HG02588 (cell line): ENCODE data around the gene SRA1.

Experiments used
- ATAC-seq: cut with Tn5 transposase; IDR thresholded peaks from one replicate; pipeline ENCODE4 v1.9.1; 2021; ENCODE audit warnings: mild to moderate bottlenecking, moderate library complexity; ENCODE audit not compliant: unreplicated experiment

SRA1 gene

GRCh38 chr5:140551872-140552271, 5.4 kb downstream of the SRA1 start:
- no peak for ATAC-seq

- no peak for ATAC-seq
Measured at GRCh38 chr5:140550147-140551079, 6.9 kb downstream of the SRA1 start.

- ATAC-seq = no peak
Measured at GRCh38 chr5:140549237-140550144, 7.8 kb downstream of the SRA1 start.

DNA sequence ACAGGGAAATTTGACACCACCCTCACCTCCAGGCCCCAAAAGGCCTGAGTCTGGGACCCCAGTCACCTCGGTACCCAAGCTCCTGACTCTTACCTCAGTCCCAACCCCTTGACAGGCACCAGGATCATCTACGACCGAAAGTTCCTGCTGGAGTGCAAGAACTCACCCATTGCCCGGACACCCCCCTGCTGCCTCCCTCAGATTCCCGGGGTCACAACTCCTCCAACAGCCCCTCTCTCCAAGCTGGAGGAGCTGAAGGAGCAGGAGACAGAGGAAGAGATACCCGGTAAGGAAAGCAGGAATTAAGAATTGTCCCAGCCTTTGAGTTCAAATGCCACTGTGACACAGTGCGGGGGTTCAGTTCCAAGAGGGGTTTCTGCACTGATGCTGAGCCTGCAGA, 8.5 kb downstream of the SRA1 start:
- no peak for ATAC-seq

- ATAC-seq = no peak
Measured at GRCh38 chr5:140548300-140548688, 9.0 kb downstream of the SRA1 start.

DNA sequence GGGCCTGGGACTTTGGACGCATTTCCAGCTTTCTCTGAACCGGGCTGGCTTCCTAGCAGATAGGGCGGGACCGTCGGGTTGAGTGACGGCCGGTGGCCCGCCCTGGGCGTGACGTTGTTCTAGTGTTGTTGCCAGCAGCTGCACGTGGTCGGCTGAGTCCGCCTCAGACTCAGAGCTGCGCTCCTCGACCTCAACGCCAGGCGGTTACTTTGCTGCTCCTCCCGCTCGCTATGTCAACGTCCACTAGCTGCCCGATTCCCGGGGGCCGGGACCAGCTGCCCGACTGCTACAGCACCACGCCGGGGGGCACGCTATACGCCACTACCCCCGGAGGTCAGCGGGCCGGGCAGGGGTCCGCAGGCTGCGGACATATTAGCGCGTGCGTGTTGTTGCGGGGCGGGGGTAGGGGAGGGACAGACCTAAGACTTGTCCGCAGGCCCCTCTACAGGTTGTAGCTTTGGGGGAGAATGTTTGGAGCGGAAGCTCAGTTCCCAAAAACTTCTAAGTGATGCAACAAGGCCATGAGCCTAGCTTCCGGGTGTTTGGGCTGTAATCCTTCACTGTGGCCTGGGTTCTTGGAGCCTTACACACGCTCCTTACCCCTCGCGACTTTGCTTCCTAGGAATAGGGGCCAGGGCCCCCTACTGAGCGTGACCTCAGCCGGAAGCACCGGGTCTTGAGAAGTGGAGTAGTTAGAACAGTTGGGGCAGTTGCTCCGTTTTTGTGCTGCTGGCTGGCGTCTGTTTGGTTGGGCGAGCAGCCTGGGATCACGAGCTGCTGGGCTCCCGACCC, 9.6 kb downstream of the SRA1 start, which contains the start of gene EIF4EBP3:
Gene EIF4EBP3 (plus strand): TSS at position 155 of the 792 bp plus-strand sequence. CDS start 76 bp downstream, at position 231.
- peak; percentile 98 for ATAC-seq

GRCh38 chr5:140546851-140547507, 10.3 kb downstream of the SRA1 start:
- no peak for ATAC-seq

GRCh38 chr5:140545606-140546005, 11.7 kb downstream of the SRA1 start:
- ATAC-seq = no peak

- ATAC-seq = no peak
Measured at GRCh38 chr5:140544986-140545385, 12.3 kb downstream of the SRA1 start.

DNA sequence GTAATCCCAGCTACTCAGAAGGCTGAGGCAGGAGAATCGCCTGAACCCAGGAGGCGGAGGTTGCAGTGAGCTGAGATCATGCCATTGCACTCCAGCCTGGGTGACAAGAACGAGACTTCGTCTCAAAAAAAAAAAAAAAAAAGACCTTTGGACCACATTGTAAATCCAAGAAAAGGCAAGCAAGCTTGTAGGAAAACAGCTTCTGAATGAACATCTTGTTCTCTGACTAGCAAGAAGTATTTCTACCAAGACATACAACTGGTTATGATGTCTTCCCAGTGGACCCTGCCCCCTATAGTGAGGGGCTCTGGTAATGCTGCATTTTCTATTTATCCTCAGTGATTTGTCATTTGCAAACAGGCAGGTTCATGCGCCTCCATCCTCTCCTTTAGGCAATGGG, 14.3 kb downstream of the SRA1 start:
- no peak for ATAC-seq

- ATAC-seq = no peak
Measured at GRCh38 chr5:140540227-140540626, 17.0 kb downstream of the SRA1 start.

GRCh38 chr5:140524003-140524402, 33.3 kb downstream of the SRA1 start:
- ATAC-seq = no peak

- ATAC-seq = no peak
Measured at GRCh38 chr5:140513124-140513523, 44.1 kb downstream of the SRA1 start.

- no peak for ATAC-seq
Measured at GRCh38 chr5:140509898-140510297, 47.4 kb downstream of the SRA1 start.

GRCh38 chr5:140502834-140503233, 54.4 kb downstream of the SRA1 start:
- no peak for ATAC-seq
